C4-2B (cell line): ENCODE data around the gene P2RX2.

Source experiments
- ZFX ChIP-seq: fragments of 450-650 bp; IDR thresholded peaks from 2 replicates; pipeline ENCODE4 v1.6.1; 2017
- TF ChIP-seq, protein P1 (sequence below): fragments of 450-650 bp; conservative IDR thresholded peaks from 2 replicates; pipeline ENCODE4 v1.5.1; 2017; ENCODE audit warnings: mild to moderate bottlenecking

DNA sequence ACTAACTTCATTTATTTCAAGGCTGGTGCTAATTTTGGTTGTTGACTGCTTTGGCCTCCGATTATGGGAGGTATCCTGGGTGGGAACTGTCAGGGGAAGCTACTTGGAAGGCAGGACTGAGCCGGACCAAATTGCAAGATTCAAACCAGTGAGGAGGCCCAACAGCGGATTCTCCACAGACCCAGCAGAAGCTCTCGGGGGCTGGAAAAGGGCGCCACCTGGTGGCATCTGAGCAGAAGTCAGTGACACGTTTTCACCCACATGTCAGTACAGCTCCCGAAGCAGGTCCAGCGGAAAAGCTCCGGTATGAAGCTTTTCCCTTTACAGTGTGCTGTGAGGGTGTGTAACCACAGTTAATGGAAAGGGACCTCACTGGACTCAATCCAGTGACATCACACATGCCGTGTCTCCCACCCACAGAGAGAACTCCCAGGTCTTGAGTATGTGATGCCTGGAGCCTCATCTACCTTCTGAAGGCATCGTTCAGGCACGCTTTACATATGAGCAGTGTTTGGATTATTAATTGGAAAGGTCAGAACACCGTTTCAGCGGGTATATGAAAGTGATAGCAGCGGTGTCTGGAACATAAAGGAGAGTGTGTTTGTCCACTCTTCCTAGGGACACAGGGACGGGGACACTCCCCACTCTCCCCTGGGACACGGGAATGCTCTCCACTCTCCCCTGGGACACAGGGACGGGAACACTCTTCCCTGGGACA is 3.6 kb upstream of the P2RX2 start:
- TF ChIP-seq, protein P1, sequence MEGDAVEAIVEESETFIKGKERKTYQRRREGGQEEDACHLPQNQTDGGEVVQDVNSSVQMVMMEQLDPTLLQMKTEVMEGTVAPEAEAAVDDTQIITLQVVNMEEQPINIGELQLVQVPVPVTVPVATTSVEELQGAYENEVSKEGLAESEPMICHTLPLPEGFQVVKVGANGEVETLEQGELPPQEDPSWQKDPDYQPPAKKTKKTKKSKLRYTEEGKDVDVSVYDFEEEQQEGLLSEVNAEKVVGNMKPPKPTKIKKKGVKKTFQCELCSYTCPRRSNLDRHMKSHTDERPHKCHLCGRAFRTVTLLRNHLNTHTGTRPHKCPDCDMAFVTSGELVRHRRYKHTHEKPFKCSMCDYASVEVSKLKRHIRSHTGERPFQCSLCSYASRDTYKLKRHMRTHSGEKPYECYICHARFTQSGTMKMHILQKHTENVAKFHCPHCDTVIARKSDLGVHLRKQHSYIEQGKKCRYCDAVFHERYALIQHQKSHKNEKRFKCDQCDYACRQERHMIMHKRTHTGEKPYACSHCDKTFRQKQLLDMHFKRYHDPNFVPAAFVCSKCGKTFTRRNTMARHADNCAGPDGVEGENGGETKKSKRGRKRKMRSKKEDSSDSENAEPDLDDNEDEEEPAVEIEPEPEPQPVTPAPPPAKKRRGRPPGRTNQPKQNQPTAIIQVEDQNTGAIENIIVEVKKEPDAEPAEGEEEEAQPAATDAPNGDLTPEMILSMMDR, result peak; percentile 89
- TF ChIP-seq ZFX, result no peak
